Neural cell (in vitro differentiated cells): ENCODE data around the gene SH3RF2.
"Not testable (repeated sequence)": the region's sequence is repeated elsewhere in the genome, so short reads cannot be mapped to it uniquely, and the experiment has no call there.

Experiments used
- EZH2 ChIP-seq: fragments of 200-600, 300-800 bp; shearing (Covaris generic), sonication (generic); IDR thresholded peaks from 2 replicates; pipeline ENCODE4 v1.6.1; 2014; ENCODE audit warnings: antibody characterized with exemption, low read length, borderline replicate concordance, mild to moderate bottlenecking; ENCODE audit not compliant: insufficient read depth, poor library complexity, severe bottlenecking
- RAD21 ChIP-seq: fragments of 450-650 bp; conservative IDR thresholded peaks from 2 replicates; pipeline ENCODE4 v1.6.1; 2014; ENCODE audit warnings: antibody characterized with exemption, mild to moderate bottlenecking, moderate library complexity
- TAF1 ChIP-seq: IDR thresholded peaks from 2 replicates; pipeline ENCODE4 v1.6.1; 2012; ENCODE audit warnings: low read depth

- not testable (repeated sequence) for TF ChIP-seq EZH2, TAF1, RAD21
Measured at GRCh38 chr5:146108870-146109269, 172.5 kb downstream of the SH3RF2 start.
